Islet precursor cell (in vitro differentiated cells): ENCODE measurements around the gene PPIAL4G.
"Not testable (repeated sequence)": the region's sequence is repeated elsewhere in the genome, so short reads cannot be mapped to it uniquely, and the experiment has no call there.

ENCODE experiments used
- DNase-seq: peaks from one replicate; pipeline ENCODE4 v3.0.0-alpha.2; 2018

PPIAL4G gene

GRCh38 chr1:148483029-148483428, at the start of gene PPIAL4G:
Gene PPIAL4G (minus strand): TSS chr1:148483302. CDS start chr1:148483252, 50 bp downstream.
- DNase-seq: not testable (repeated sequence)

DNA sequence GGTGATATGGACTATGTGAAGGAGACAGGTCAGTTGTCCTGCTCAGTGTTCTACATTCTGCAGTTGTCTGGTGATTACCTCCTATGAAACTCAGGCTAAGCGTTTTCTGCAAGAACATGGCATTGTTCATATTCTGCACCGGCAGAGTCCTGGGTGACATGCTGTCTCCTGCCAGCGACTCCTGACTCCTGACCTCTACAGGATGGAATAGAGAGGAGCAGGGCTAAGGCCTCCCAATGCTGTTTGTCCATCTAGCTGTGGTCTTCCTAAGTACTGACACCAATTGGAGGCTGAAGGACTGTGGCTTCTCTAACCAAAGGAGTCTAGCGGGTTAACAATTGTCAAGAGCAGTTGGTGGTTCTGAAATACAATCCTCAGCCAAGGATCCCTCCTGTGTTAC, 49.1 kb upstream of the PPIAL4G start:
- DNase-seq: peak; percentile 45

- DNase-seq: peak; percentile 72
Measured at GRCh38 chr1:148529101-148529567, 46.0 kb upstream of the PPIAL4G start.

GRCh38 chr1:148528591-148528990, 45.5 kb upstream of the PPIAL4G start:
- not testable (repeated sequence) for DNase-seq

DNA sequence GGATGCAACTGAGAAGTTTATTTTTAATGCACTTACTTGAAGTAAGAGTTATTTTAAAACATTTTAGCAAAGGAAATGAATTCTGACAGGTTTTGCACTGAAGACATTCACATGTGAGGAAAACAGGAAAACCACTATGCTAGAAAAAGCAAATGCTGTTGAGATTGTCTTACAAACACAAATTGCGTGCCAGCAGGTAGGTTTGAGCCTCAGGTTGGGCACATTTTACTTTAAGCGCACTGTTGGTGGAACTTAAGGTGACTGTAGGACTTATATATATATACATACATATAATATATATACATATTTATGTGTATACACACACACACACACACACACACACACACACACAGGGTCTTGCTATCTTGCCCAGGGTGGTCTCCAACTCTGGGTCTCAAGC, 43.5 kb upstream of the PPIAL4G start:
- DNase-seq: not testable (repeated sequence)

GRCh38 chr1:148523205-148524144, 40.4 kb upstream of the PPIAL4G start:
- not testable (repeated sequence) for DNase-seq

- peak; percentile 99 for DNase-seq
Measured at GRCh38 chr1:148522561-148523204, 39.6 kb upstream of the PPIAL4G start.

GRCh38 chr1:148522072-148522471, 39.0 kb upstream of the PPIAL4G start:
- peak; percentile 94 for DNase-seq

GRCh38 chr1:148514310-148514709, 31.2 kb upstream of the PPIAL4G start:
- not testable (repeated sequence) for DNase-seq

GRCh38 chr1:148512571-148513184, 29.6 kb upstream of the PPIAL4G start:
- not testable (repeated sequence) for DNase-seq

GRCh38 chr1:148493933-148494332, 10.8 kb upstream of the PPIAL4G start:
- not testable (repeated sequence) for DNase-seq

DNA sequence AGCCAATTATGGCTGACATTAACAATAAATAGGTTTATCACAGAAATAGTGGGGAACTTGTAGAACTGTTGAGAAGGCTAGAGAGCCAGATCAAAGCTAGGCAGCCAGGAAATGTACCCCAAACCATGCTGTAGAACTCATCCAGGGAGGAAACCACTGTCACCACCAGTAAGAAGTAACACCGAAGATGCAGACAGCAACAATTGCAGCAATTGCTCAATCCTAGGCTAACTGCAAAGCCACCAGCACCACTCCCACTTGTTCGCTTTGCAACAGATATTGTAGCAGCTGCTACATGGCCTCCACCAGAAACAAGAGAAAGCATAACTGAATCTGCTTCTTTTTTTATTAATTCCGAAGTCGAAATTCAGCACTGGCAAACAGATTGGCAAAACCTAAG, 2.0 kb downstream of the PPIAL4G start:
- DNase-seq: not testable (repeated sequence)

DNA sequence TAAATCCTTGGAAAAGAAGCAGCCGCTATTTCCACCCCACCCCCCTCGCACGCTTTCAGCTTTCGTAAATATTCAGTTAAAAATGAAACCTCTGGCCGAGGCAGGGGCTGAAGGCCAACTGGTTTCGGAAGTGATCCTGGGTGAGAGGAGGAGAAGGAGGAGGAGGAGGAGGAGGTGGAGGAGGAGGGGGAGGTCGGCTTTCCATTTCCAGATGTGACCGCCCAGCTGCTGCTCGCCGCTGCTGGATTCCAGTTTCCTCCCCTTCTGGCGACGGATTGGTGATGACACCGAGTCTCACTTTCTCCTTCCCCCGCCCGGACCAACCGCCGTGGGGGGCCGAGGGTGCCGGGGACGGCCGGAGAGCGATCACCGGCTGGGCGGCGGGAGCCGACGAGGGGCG, 23.4 kb downstream of the PPIAL4G start:
- DNase-seq: not testable (repeated sequence)

GRCh38 chr1:148458901-148459581, 24.1 kb downstream of the PPIAL4G start:
- peak; percentile 53 for DNase-seq

DNA sequence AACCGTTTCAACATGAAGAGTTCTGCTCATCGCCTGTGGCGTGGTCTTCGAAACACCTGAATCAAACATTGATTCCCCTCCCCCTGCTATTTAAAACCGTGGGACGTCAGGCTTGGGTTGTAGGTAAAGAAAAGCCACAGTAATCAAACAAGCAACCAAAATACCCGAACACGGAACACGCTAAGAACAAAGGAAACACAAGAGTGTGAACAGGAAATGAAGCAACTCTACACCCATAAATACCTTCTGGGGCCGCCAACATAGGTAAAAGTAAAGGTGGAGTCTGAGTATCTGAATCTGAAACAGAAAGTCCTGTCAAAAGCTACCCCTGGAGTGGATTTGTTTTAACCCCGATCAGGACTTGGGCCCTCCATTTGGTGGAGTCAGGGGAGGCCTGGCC, 24.7 kb downstream of the PPIAL4G start:
- not testable (repeated sequence) for DNase-seq

- DNase-seq: not testable (repeated sequence)
Measured at GRCh38 chr1:148452845-148453244, 30.3 kb downstream of the PPIAL4G start.

DNA sequence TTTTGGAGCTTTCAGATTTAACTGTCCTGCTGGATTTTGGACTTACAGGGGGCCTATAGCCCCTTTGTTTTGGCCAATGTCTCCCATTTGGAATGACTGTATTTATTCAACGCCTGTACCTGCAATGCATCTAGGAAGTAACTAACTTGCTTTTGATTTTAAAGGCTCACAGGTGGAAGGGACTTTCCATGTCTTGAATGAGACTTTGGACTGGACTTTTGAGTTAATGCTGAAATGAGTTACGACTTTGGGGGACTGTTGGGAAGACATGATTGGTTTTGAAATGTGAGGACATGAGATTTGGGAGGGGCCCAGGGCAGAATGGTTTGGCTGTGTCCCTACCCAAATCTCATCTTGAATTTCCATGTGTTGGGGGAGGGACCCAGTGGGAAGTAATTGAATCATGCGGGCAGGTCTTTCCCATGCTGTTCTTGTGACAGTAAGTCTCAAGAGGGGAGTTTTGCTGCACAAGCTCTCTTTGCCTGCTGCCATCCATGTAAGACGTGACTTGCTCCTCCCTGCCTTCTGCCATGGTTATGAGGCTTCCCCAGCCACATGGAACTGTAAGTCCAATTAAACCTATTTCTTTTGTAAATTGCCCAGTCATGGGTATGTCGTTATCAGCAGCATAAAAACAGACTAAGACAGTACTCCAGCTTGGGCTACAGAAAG, 43.3 kb downstream of the PPIAL4G start:
- DNase-seq: not testable (repeated sequence)

- no peak for DNase-seq
Measured at GRCh38 chr1:148435406-148435805, 47.7 kb downstream of the PPIAL4G start.

GRCh38 chr1:148434832-148435231, 48.3 kb downstream of the PPIAL4G start:
- no peak for DNase-seq

GRCh38 chr1:148432916-148433317, 50.2 kb downstream of the PPIAL4G start:
- DNase-seq: not testable (repeated sequence)
